ENCODE data around the gene DPH2. TPM values are rescaled to one million over a fixed set of nuclear protein-coding genes. Genes with fewer than 3 reads are reported as not detected.
A peak's percentile ranks its signal among the peaks of the same experiment; 100 is the strongest.

The DPH2 gene
- total RNA-seq, 1 donor = 18.6 TPM

GRCh38 chr1:43931711-43932660 lies 37.8 kb upstream of the DPH2 start:
- no peak for DNase-seq (ENCODE audit: low read depth)
- no peak for TF ChIP-seq CTCF (IDR thresholded peaks at IDR 0.05; ENCODE audit: insufficient read depth, low read depth, low read length)
- H3K4me3 ChIP-seq (ENCODE audit: low read depth, low read length) = no peak overlapping the region

GRCh38 chr1:43932786-43933385 lies 36.9 kb upstream of the DPH2 start:
- H3K4me3 ChIP-seq (ENCODE audit: low read depth, low read length) = peak overlapping the region; percentile 57

GRCh38 chr1:43933386-43934100 lies 36.3 kb upstream of the DPH2 start, which contains the start of gene ARTN:
Gene ARTN, plus strand, starts transcription at chr1:43933801. Its CDS starts 1,856 bp downstream, at chr1:43935657.
- DNase-seq (ENCODE audit: low read depth) = no peak
- H3K4me3 ChIP-seq (ENCODE audit: low read depth, low read length) = peak within 1 kb of the TSS; percentile 57
- no peak for TF ChIP-seq CTCF (IDR thresholded peaks at IDR 0.05; ENCODE audit: insufficient read depth, low read depth, low read length)

More at GRCh38 chr1:43932786-43933385, 36.9 kb upstream of the DPH2 start:
- TF ChIP-seq CTCF (IDR thresholded peaks at IDR 0.05; ENCODE audit: insufficient read depth, low read depth, low read length) = no peak
- DNase-seq (ENCODE audit: low read depth) = peak; percentile 18

GRCh38 chr1:43934101-43934985 lies 35.5 kb upstream of the DPH2 start:
- peak; percentile 63 for DNase-seq (ENCODE audit: low read depth)
- peak overlapping the region; percentile 57 for H3K4me3 ChIP-seq (ENCODE audit: low read depth, low read length)
- peak; percentile 92 for TF ChIP-seq CTCF (IDR thresholded peaks at IDR 0.05; ENCODE audit: insufficient read depth, low read depth, low read length)

- TF ChIP-seq CTCF (IDR thresholded peaks at IDR 0.05; ENCODE audit: insufficient read depth, low read depth, low read length) = no peak
- no peak for DNase-seq (ENCODE audit: low read depth)
- no peak overlapping the region for H3K4me3 ChIP-seq (ENCODE audit: low read depth, low read length)
Measured at GRCh38 chr1:43934986-43935324, 34.9 kb upstream of the DPH2 start.

Measured in fibroblast of villous mesenchyme (primary cell).